ENCODE data around the gene RTTN.

The RTTN gene

DNA sequence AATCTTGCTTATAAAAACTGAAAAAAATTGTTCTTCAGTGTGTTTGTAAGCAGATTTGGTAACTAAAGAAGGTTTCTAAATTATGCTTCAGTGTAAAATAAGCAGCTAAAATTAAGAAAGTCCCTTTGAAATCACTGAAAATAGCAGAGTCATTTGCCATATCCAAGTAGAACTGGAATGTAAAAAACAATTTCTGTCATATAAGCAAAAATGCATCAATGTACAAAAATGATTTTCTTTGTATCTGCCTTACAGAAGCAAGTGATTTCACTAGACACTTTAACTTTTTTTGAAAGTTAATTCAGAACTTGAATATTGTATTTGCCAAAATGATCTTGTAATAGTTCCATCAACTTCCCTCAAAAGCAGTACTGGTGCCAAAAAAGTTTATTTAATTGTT, 136.1 kb downstream of the RTTN start:
- TF ChIP-seq ZNF565 (CRISPR knock-in tag; conservative IDR thresholded peaks at IDR 0.05; ENCODE audit: low read depth) (no peak), ZFP3 (CRISPR knock-in tag; IDR thresholded peaks at IDR 0.05) (no peak), ARNTL (CRISPR knock-in tag; IDR thresholded peaks at IDR 0.05; ENCODE audit: borderline replicate concordance, low read depth) (no peak), OSR1 (CRISPR knock-in tag; IDR thresholded peaks at IDR 0.05) (no peak), ZNF8 (CRISPR knock-in tag; IDR thresholded peaks at IDR 0.05) (no peak), RARB (CRISPR knock-in tag; IDR thresholded peaks at IDR 0.05) (no peak), ISL1 (CRISPR knock-in tag; IDR thresholded peaks at IDR 0.05) (no peak)
- TF ChIP-seq, protein P1, sequence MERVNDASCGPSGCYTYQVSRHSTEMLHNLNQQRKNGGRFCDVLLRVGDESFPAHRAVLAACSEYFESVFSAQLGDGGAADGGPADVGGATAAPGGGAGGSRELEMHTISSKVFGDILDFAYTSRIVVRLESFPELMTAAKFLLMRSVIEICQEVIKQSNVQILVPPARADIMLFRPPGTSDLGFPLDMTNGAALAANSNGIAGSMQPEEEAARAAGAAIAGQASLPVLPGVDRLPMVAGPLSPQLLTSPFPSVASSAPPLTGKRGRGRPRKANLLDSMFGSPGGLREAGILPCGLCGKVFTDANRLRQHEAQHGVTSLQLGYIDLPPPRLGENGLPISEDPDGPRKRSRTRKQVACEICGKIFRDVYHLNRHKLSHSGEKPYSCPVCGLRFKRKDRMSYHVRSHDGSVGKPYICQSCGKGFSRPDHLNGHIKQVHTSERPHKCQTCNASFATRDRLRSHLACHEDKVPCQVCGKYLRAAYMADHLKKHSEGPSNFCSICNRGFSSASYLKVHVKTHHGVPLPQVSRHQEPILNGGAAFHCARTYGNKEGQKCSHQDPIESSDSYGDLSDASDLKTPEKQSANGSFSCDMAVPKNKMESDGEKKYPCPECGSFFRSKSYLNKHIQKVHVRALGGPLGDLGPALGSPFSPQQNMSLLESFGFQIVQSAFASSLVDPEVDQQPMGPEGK (CRISPR knock-in tag; IDR thresholded peaks at IDR 0.05; ENCODE audit: borderline replicate concordance) = no peak
- TF ChIP-seq, protein P2, sequence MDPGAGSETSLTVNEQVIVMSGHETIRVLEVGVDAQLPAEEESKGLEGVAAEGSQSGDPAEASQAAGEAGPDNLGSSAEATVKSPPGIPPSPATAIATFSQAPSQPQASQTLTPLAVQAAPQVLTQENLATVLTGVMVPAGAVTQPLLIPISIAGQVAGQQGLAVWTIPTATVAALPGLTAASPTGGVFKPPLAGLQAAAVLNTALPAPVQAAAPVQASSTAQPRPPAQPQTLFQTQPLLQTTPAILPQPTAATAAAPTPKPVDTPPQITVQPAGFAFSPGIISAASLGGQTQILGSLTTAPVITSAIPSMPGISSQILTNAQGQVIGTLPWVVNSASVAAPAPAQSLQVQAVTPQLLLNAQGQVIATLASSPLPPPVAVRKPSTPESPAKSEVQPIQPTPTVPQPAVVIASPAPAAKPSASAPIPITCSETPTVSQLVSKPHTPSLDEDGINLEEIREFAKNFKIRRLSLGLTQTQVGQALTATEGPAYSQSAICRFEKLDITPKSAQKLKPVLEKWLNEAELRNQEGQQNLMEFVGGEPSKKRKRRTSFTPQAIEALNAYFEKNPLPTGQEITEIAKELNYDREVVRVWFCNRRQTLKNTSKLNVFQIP (CRISPR knock-in tag; IDR thresholded peaks at IDR 0.05; ENCODE audit: borderline replicate concordance, low read depth) = no peak
- no peak for ATAC-seq

DNA sequence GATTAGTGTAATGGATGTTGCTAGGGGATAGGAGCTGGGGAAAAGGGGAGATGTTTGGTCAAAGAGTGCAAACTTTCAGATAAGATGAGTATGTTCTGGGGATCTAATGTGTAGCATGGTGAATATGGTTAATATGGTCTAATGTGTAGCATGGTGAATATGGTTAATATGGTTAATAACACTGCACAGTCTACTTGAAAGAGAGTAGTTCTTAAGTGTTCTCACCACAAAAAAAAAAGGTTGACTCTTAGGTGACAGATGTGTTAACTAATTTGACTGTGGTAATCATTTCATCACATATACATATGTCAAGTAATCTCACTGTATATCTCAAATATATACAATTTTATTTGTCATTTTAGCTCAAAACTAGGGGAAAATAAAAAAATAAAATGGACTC, 136.5 kb downstream of the RTTN start:
- no peak for ATAC-seq
- TF ChIP-seq ZFP30 (CRISPR knock-in tag; IDR thresholded peaks at IDR 0.05) = no peak
- no peak for TF ChIP-seq ZNF70 (CRISPR knock-in tag; IDR thresholded peaks at IDR 0.05)
- TF ChIP-seq PPARA (CRISPR knock-in tag; IDR thresholded peaks at IDR 0.05; ENCODE audit: borderline replicate concordance) = no peak
- TF ChIP-seq, protein P3, sequence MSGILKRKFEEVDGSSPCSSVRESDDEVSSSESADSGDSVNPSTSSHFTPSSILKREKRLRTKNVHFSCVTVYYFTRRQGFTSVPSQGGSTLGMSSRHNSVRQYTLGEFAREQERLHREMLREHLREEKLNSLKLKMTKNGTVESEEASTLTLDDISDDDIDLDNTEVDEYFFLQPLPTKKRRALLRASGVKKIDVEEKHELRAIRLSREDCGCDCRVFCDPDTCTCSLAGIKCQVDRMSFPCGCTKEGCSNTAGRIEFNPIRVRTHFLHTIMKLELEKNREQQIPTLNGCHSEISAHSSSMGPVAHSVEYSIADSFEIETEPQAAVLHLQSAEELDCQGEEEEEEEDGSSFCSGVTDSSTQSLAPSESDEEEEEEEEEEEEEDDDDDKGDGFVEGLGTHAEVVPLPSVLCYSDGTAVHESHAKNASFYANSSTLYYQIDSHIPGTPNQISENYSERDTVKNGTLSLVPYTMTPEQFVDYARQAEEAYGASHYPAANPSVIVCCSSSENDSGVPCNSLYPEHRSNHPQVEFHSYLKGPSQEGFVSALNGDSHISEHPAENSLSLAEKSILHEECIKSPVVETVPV (CRISPR knock-in tag; IDR thresholded peaks at IDR 0.05) = no peak
- TF ChIP-seq GLIS3 (CRISPR knock-in tag; IDR thresholded peaks at IDR 0.05) = no peak
- no peak for TF ChIP-seq ZC3H10 (CRISPR knock-in tag; IDR thresholded peaks at IDR 0.05)
- TF ChIP-seq, protein P1 (CRISPR knock-in tag; IDR thresholded peaks at IDR 0.05; ENCODE audit: borderline replicate concordance) = no peak
- no peak for TF ChIP-seq OSR1 (CRISPR knock-in tag; IDR thresholded peaks at IDR 0.05)

DNA sequence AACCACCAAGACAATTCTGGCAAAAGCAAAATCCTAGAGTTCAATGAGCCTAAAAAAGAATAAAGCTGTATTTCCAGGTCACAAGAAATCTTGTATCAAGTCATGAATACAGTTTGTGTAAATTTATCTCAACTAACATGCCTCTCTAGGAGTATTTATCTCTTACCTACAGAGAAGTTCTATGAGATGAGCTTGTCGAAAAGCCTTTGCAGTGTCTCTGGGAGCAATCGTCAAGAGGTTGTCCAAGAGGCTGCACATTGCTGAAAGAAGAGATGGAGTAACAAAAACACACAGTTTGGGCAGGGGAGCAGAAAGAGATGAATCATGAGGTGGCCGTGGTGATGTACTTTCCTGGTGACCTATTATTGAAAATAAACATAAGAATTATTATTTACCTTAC, 145.8 kb downstream of the RTTN start:
- ATAC-seq = no peak
- TF ChIP-seq ZFP30 (CRISPR knock-in tag; IDR thresholded peaks at IDR 0.05) = no peak
- TF ChIP-seq GLIS3 (CRISPR knock-in tag; IDR thresholded peaks at IDR 0.05) = no peak
- no peak for TF ChIP-seq ZNF8 (CRISPR knock-in tag; IDR thresholded peaks at IDR 0.05)
- TF ChIP-seq ZNF565 (CRISPR knock-in tag; conservative IDR thresholded peaks at IDR 0.05; ENCODE audit: low read depth) = no peak

DNA sequence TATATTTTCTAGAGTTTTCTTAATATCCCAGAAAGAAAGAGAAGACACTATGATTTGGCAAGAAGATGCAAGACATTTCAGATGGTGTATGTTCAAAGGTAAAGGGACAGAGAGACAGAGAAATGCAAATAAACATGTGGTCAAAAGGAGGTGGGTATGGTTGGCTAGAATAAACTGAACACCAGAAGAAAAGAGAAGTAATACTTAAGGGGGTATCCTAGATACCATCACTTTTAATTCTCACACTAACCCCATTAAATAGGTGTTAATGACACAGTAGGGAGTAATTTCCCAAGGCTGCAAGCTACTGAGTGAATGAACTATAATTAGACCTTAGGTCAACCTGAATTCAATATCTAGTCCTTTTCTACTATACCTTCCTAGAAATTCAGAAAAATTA, 146.6 kb downstream of the RTTN start:
- TF ChIP-seq, protein P4, sequence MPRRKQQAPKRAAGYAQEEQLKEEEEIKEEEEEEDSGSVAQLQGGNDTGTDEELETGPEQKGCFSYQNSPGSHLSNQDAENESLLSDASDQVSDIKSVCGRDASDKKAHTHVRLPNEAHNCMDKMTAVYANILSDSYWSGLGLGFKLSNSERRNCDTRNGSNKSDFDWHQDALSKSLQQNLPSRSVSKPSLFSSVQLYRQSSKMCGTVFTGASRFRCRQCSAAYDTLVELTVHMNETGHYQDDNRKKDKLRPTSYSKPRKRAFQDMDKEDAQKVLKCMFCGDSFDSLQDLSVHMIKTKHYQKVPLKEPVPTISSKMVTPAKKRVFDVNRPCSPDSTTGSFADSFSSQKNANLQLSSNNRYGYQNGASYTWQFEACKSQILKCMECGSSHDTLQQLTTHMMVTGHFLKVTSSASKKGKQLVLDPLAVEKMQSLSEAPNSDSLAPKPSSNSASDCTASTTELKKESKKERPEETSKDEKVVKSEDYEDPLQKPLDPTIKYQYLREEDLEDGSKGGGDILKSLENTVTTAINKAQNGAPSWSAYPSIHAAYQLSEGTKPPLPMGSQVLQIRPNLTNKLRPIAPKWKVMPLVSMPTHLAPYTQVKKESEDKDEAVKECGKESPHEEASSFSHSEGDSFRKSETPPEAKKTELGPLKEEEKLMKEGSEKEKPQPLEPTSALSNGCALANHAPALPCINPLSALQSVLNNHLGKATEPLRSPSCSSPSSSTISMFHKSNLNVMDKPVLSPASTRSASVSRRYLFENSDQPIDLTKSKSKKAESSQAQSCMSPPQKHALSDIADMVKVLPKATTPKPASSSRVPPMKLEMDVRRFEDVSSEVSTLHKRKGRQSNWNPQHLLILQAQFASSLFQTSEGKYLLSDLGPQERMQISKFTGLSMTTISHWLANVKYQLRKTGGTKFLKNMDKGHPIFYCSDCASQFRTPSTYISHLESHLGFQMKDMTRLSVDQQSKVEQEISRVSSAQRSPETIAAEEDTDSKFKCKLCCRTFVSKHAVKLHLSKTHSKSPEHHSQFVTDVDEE (CRISPR knock-in tag; IDR thresholded peaks at IDR 0.05) = no peak
- no peak for TF ChIP-seq ARNTL (CRISPR knock-in tag; IDR thresholded peaks at IDR 0.05; ENCODE audit: borderline replicate concordance, low read depth)
- no peak for TF ChIP-seq ZC3H10 (CRISPR knock-in tag; IDR thresholded peaks at IDR 0.05)
- no peak for TF ChIP-seq ZNF565 (CRISPR knock-in tag; conservative IDR thresholded peaks at IDR 0.05; ENCODE audit: low read depth)
- no peak for TF ChIP-seq OSR1 (CRISPR knock-in tag; IDR thresholded peaks at IDR 0.05)
- no peak for TF ChIP-seq ZFP3 (CRISPR knock-in tag; IDR thresholded peaks at IDR 0.05)

More for the DNA sequence above, 146.6 kb downstream of the RTTN start:
- no peak for ATAC-seq
